ENCODE results near the gene CASR. TPM values are rescaled to one million over a fixed set of nuclear protein-coding genes. Genes with fewer than 3 reads are reported as not detected.

The CASR gene
- total and polyA plus RNA-seq, 9 donors, result 0.04 to 0.28 (median 0.04) TPM; not detected in 6

DNA sequence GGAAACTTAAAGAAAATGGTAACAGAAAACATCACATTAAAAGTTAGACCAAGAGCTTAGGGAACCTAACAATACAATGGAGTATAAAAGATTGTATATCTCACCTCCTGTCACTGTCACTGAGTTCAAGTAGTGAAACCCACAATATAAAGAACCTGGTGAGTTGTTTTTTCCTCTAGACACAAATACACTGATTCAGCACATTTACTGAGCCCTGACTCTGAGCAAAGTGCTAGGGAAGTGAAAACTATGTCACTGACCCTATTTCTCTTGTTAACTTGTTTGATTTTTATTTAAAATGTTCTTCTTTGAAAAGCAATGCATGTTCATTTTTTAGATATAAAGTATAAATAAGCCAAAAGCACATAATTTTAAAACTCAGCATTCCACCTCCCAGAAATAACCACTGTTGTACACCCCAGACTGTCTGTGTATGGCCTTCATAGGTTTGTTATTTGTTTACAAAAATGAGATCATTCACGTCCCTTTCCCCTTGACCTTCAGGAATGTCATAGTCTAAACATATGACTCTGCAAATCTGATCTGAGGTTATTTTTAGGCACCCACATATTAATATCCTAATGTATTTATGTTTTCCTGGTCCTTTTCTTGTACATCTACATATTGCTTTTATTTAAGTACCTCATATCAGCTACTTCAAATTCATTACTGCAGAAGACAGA is 72.4 kb downstream of the CASR start:
- Histone ChIP-seq H3K36me3 (ENCODE audit: control insufficient read depth, insufficient read depth, low read length) (no peaks in the 10 kb centered on the region), H3K9me3 (replicated peaks; ENCODE audit: control insufficient read depth, low read depth, low read length) (no peaks in the 10 kb centered on the region), H3K27ac (ENCODE audit: low read length) (no peak overlapping the region), H3K4me1 (ENCODE audit: control insufficient read depth, insufficient read depth, low read length) (no peaks in the 10 kb centered on the region), H3K27me3 (ENCODE audit: control insufficient read depth, insufficient read depth, low read length) (peaks cover 2% of the 10 kb centered on the region), H3K4me3 (ENCODE audit: low read length) (no peak overlapping the region)
- WGBS (ENCODE audit: insufficient coverage), result no CpG with 5 or more reads among the region's 1 CpG
- DNase-seq, result peak; percentile 44

- no peaks in the 10 kb centered on the region for H3K9me3 ChIP-seq (replicated peaks; ENCODE audit: control insufficient read depth, low read depth, low read length)
- H3K27ac ChIP-seq (ENCODE audit: low read length), result no peak overlapping the region
- DNase-seq, result no peak
- H3K27me3 ChIP-seq (ENCODE audit: control insufficient read depth, insufficient read depth, low read length), result peaks cover 2% of the 10 kb centered on the region
- 10% methylated on average over 2 of the region's 7 CpGs for WGBS (ENCODE audit: insufficient coverage)
- H3K36me3 ChIP-seq (ENCODE audit: control insufficient read depth, insufficient read depth, low read length), result no peaks in the 10 kb centered on the region
- no peaks in the 10 kb centered on the region for H3K4me1 ChIP-seq (ENCODE audit: control insufficient read depth, insufficient read depth, low read length)
- no peak overlapping the region for H3K4me3 ChIP-seq (ENCODE audit: low read length)
These were observed 74.3 kb downstream of the CASR start for GRCh38 chr3:122257644-122258364.

GRCh38 chr3:122258757-122259371 is 75.4 kb downstream of the CASR start:
- H3K9me3 ChIP-seq (replicated peaks; ENCODE audit: control insufficient read depth, low read depth, low read length), result no peaks in the 10 kb centered on the region
- DNase-seq, result peak; percentile 55
- H3K36me3 ChIP-seq (ENCODE audit: control insufficient read depth, insufficient read depth, low read length), result no peaks in the 10 kb centered on the region
- H3K4me3 ChIP-seq (ENCODE audit: low read length), result no peak overlapping the region
- no peak overlapping the region for H3K27ac ChIP-seq (ENCODE audit: low read length)
- H3K27me3 ChIP-seq (ENCODE audit: control insufficient read depth, insufficient read depth, low read length), result peaks cover 2% of the 10 kb centered on the region
- no peaks in the 10 kb centered on the region for H3K4me1 ChIP-seq (ENCODE audit: control insufficient read depth, insufficient read depth, low read length)
- WGBS (ENCODE audit: insufficient coverage), result 6% methylated on average over 2 of the region's 7 CpGs

GRCh38 chr3:122260206-122260605 is 76.7 kb downstream of the CASR start:
- DNase-seq, result no peak
- no peaks in the 10 kb centered on the region for H3K36me3 ChIP-seq (ENCODE audit: control insufficient read depth, insufficient read depth, low read length)
- H3K9me3 ChIP-seq (replicated peaks; ENCODE audit: control insufficient read depth, low read depth, low read length), result no peaks in the 10 kb centered on the region
- H3K27me3 ChIP-seq (ENCODE audit: control insufficient read depth, insufficient read depth, low read length), result peaks cover 2% of the 10 kb centered on the region
- H3K27ac ChIP-seq (ENCODE audit: low read length), result no peak overlapping the region
- no peaks in the 10 kb centered on the region for H3K4me1 ChIP-seq (ENCODE audit: control insufficient read depth, insufficient read depth, low read length)
- WGBS (ENCODE audit: insufficient coverage), result no CpG with 5 or more reads among the region's 2 CpGs
- no peak overlapping the region for H3K4me3 ChIP-seq (ENCODE audit: low read length)

GRCh38 chr3:122263058-122263457 is 79.6 kb downstream of the CASR start:
- no peak for DNase-seq
- peaks cover 2% of the 10 kb centered on the region for H3K27me3 ChIP-seq (ENCODE audit: control insufficient read depth, insufficient read depth, low read length)
- no peak overlapping the region for H3K27ac ChIP-seq (ENCODE audit: low read length)
- H3K4me3 ChIP-seq (ENCODE audit: low read length), result no peak overlapping the region
- H3K9me3 ChIP-seq (replicated peaks; ENCODE audit: control insufficient read depth, low read depth, low read length), result no peaks in the 10 kb centered on the region
- H3K4me1 ChIP-seq (ENCODE audit: control insufficient read depth, insufficient read depth, low read length), result no peaks in the 10 kb centered on the region
- WGBS (ENCODE audit: insufficient coverage), result no CpG with 5 or more reads among the region's 2 CpGs
- no peaks in the 10 kb centered on the region for H3K36me3 ChIP-seq (ENCODE audit: control insufficient read depth, insufficient read depth, low read length)

- no peak for DNase-seq
- Histone ChIP-seq H3K27ac (ENCODE audit: low read length) (no peak overlapping the region), H3K4me1 (ENCODE audit: control insufficient read depth, insufficient read depth, low read length) (no peaks in the 10 kb centered on the region), H3K36me3 (ENCODE audit: control insufficient read depth, insufficient read depth, low read length) (no peaks in the 10 kb centered on the region), H3K9me3 (replicated peaks; ENCODE audit: control insufficient read depth, low read depth, low read length) (no peaks in the 10 kb centered on the region), H3K4me3 (ENCODE audit: low read length) (no peak overlapping the region), H3K27me3 (ENCODE audit: control insufficient read depth, insufficient read depth, low read length) (peaks cover 2% of the 10 kb centered on the region)
These were observed 80.6 kb downstream of the CASR start for GRCh38 chr3:122263974-122264588.

DNA sequence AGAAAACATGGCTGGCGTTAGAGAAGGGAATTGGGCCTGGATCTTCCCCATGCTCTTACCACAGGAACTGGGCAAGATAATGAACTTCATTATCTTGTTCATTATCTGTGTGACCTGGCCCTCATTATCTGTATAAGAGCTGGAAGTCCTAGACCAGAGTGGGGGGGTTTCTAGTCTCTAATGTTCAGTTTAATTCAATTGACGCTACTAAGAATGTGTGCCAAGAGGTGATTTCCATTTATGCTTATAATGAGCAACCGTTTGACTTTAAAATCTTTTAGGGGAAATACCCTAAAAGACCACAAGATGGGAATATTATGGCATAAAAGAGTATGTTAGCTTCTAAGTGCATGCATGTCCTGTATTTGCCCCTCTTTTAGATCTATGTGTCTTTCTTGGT is 82.5 kb downstream of the CASR start:
- no peak for DNase-seq
- Histone ChIP-seq H3K36me3 (ENCODE audit: control insufficient read depth, insufficient read depth, low read length) (no peaks in the 10 kb centered on the region), H3K27me3 (ENCODE audit: control insufficient read depth, insufficient read depth, low read length) (peaks cover 2% of the 10 kb centered on the region), H3K27ac (ENCODE audit: low read length) (no peak overlapping the region), H3K9me3 (replicated peaks; ENCODE audit: control insufficient read depth, low read depth, low read length) (no peaks in the 10 kb centered on the region), H3K4me3 (ENCODE audit: low read length) (no peak overlapping the region), H3K4me1 (ENCODE audit: control insufficient read depth, insufficient read depth, low read length) (no peaks in the 10 kb centered on the region)
- WGBS (ENCODE audit: insufficient coverage), result no CpG with 5 or more reads among the region's 3 CpGs

DNA sequence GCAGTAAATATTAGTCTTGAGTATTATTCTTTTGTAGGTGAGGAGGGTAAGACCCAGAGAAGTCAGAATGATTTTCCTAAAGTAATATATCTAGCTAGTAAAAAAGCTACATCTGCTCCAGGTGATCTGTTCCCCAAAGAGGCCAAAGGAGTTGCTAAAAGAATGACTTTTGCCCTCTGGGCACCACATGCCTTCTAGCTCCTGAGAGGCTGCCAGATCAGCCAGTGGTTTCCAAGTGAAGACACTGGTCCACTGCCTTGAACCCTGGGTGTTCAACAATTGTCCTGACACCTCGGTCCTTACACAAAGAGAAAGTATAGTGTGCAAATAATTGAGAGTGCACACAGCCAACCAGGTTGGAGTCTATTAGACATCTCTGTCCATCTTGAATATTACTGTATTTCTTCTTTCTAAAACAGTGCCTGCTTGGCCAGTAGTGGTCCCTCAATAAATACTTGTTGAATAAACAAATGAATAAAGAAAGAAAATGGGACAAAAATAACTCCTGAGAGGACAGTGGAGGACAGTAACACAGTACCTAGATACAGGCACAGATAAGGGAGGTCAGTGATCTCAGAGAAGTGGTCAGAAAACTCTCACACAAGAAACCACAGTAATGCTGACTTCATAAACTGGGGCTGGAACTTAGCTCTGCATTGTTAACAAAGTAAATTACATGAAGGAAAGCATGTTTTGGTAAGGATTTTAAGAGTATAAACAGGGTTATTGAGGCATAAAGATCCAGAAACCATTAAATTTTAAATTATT is 85.0 kb downstream of the CASR start:
- H3K27me3 ChIP-seq (ENCODE audit: control insufficient read depth, insufficient read depth, low read length), result peaks cover 2% of the 10 kb centered on the region
- no peak overlapping the region for H3K27ac ChIP-seq (ENCODE audit: low read length)
- H3K36me3 ChIP-seq (ENCODE audit: control insufficient read depth, insufficient read depth, low read length), result no peaks in the 10 kb centered on the region
- no peaks in the 10 kb centered on the region for H3K9me3 ChIP-seq (replicated peaks; ENCODE audit: control insufficient read depth, low read depth, low read length)
- DNase-seq, result no peak
- no peak overlapping the region for H3K4me3 ChIP-seq (ENCODE audit: low read length)
- H3K4me1 ChIP-seq (ENCODE audit: control insufficient read depth, insufficient read depth, low read length), result no peaks in the 10 kb centered on the region
- WGBS (ENCODE audit: insufficient coverage), result no CpG with 5 or more reads among the region's 1 CpG

GRCh38 chr3:122269045-122269444 is 85.6 kb downstream of the CASR start:
- no peak for DNase-seq
- WGBS (ENCODE audit: insufficient coverage), result no CpG with 5 or more reads among the region's 2 CpGs
- no peak overlapping the region for H3K4me3 ChIP-seq (ENCODE audit: low read length)
- peaks cover 2% of the 10 kb centered on the region for H3K27me3 ChIP-seq (ENCODE audit: control insufficient read depth, insufficient read depth, low read length)
- no peak overlapping the region for H3K27ac ChIP-seq (ENCODE audit: low read length)
- no peaks in the 10 kb centered on the region for H3K4me1 ChIP-seq (ENCODE audit: control insufficient read depth, insufficient read depth, low read length)
- no peaks in the 10 kb centered on the region for H3K9me3 ChIP-seq (replicated peaks; ENCODE audit: control insufficient read depth, low read depth, low read length)
- no peaks in the 10 kb centered on the region for H3K36me3 ChIP-seq (ENCODE audit: control insufficient read depth, insufficient read depth, low read length)
